Endometrial microvascular endothelial cells (primary cell): Measurements from ENCODE around the gene SQSTM1. TPM values are rescaled to one million over a fixed set of nuclear protein-coding genes. Genes with fewer than 3 reads are reported as not detected.
"Not testable (repeated sequence)": the region's sequence is repeated elsewhere in the genome, so short reads cannot be mapped to it uniquely, and the experiment has no call there.

ENCODE experiments used
- in situ Hi-C: cut with HindIII; loops from 2 replicates; pipeline ENCODE4 v1.10.0; 2017; ENCODE audit warnings: low sequenced_read_pairs, low pct_unique_long_range_greater_than_20kb; ENCODE audit errors: inconsistent ontology term
- total RNA-seq: library from RNA; depleted of rRNA; stranded (reverse); fragments of >200 nt; gene quantifications from one replicate; pipeline ENCODE4 v1.2.3, GENCODE V29; 2015; ENCODE audit errors: inconsistent ontology term

The SQSTM1 gene
- total RNA-seq, 1 donor from 2014 or later: 591 TPM

- in situ Hi-C loops: no loop called here
Observed at GRCh38 chr5:179820127-179820482, 600 bp upstream of the SQSTM1 start.

- in situ Hi-C loops: no loop called here
Observed at GRCh38 chr5:179821298-179822058, 773 bp downstream of the SQSTM1 start.

GRCh38 chr5:179822059-179822432, 1.3 kb downstream of the SQSTM1 start:
- in situ Hi-C loops: no loop called here

GRCh38 chr5:179822444-179822990, 1.8 kb downstream of the SQSTM1 start:
- in situ Hi-C loops: no loop called here

- in situ Hi-C loops: no loop called here
Observed at GRCh38 chr5:179823937-179824744, 3.4 kb downstream of the SQSTM1 start.

- in situ Hi-C loops: no loop called here
Observed at GRCh38 chr5:179824745-179825112, 4.0 kb downstream of the SQSTM1 start.

GRCh38 chr5:179825655-179826182, 5.0 kb downstream of the SQSTM1 start:
- in situ Hi-C loops: no loop called here

- in situ Hi-C loops: no loop called here
Observed at GRCh38 chr5:179827680-179828079, 7.0 kb downstream of the SQSTM1 start.

- in situ Hi-C loops: no loop called here
Observed at GRCh38 chr5:179828756-179829421, 8.2 kb downstream of the SQSTM1 start.

GRCh38 chr5:179829732-179830435, 9.2 kb downstream of the SQSTM1 start:
- in situ Hi-C loops: no loop called here

- in situ Hi-C loops: no loop called here
Observed at GRCh38 chr5:179830818-179831468, 10.2 kb downstream of the SQSTM1 start.

GRCh38 chr5:179832039-179832745, 11.5 kb downstream of the SQSTM1 start:
- in situ Hi-C loops: no loop called here

GRCh38 chr5:179833056-179833708, 12.5 kb downstream of the SQSTM1 start:
- in situ Hi-C loops: no loop called here

GRCh38 chr5:179833709-179834070, 13.0 kb downstream of the SQSTM1 start:
- in situ Hi-C loops: no loop called here

GRCh38 chr5:179834120-179834519, 13.4 kb downstream of the SQSTM1 start:
- in situ Hi-C loops: no loop called here

- in situ Hi-C loops: not testable (repeated sequence)
Observed at GRCh38 chr5:179834871-179835270, 14.2 kb downstream of the SQSTM1 start.

- in situ Hi-C loops: no loop called here
Observed at GRCh38 chr5:179836225-179837019, 15.7 kb downstream of the SQSTM1 start.
